Neural crest cell (in vitro differentiated cells): ENCODE results near the gene DSG2. TPM values are rescaled to one million over a fixed set of nuclear protein-coding genes. Genes with fewer than 3 reads are reported as not detected.

Experiments used
- DNase-seq: peaks from one replicate; pipeline ENCODE4 v3.0.0; 2021; ENCODE audit warnings: low read depth, mixed read lengths, low spot score
- H3K27ac Mint-ChIP-seq: one replicate; pipeline ENCODE4 v1.8.0; 2021; ENCODE audit warnings: mild to moderate bottlenecking, mixed read lengths; ENCODE audit not compliant: unreplicated experiment
- H3K27me3 Mint-ChIP-seq: 2 replicates; pipeline ENCODE4 v1.8.0; 2021; ENCODE audit warnings: low read depth, mild to moderate bottlenecking, mixed read lengths
- H3K36me3 Mint-ChIP-seq: 2 replicates; pipeline ENCODE4 v1.8.0; 2021; ENCODE audit warnings: low read depth, mild to moderate bottlenecking, mixed read lengths
- H3K4me1 Mint-ChIP-seq: 2 replicates; pipeline ENCODE4 v1.8.0; 2021; ENCODE audit warnings: mixed read lengths
- H3K4me3 Mint-ChIP-seq: one replicate; pipeline ENCODE4 v1.8.0; 2021; ENCODE audit warnings: mild to moderate bottlenecking, mixed read lengths
- H3K9me3 Mint-ChIP-seq: 2 replicates; pipeline ENCODE4 v1.8.0; 2021; ENCODE audit warnings: mixed read lengths
- CTCF ChIP-seq: fragments of 200-600 bp; sonication (generic); conservative IDR thresholded peaks from 2 replicates; pipeline ENCODE4 v1.5.0; 2021; ENCODE audit warnings: antibody characterized with exemption, mild to moderate bottlenecking
- total RNA-seq: library from RNA; stranded (reverse); gene quantifications from 2 replicates; pipeline ENCODE4 v1.2.1, GENCODE V29; 2021

Gene DSG2
- total RNA-seq, 1 donor from 2014 or later, result 18.4 TPM

- Mint-ChIP-seq H3K36me3 (no peaks in the 10 kb centered on the region), H3K27me3 (no peaks in the 10 kb centered on the region), H3K4me3 (no peak overlapping the region), H3K27ac (no peak overlapping the region), H3K4me1 (peaks cover 13% of the 10 kb centered on the region), H3K9me3 (no peaks in the 10 kb centered on the region)
- TF ChIP-seq CTCF, result no peak
- DNase-seq, result no peak
Measured at GRCh38 chr18:31574359-31574758, 76.4 kb downstream of the DSG2 start.

- TF ChIP-seq CTCF, result no peak
- H3K4me1 Mint-ChIP-seq, result peaks cover 13% of the 10 kb centered on the region
- H3K9me3 Mint-ChIP-seq, result no peaks in the 10 kb centered on the region
- no peaks in the 10 kb centered on the region for H3K36me3 Mint-ChIP-seq
- no peak overlapping the region for H3K27ac Mint-ChIP-seq
- H3K4me3 Mint-ChIP-seq, result no peak overlapping the region
- DNase-seq, result no peak
- no peaks in the 10 kb centered on the region for H3K27me3 Mint-ChIP-seq
Measured at GRCh38 chr18:31575515-31576257, 77.7 kb downstream of the DSG2 start.

- Mint-ChIP-seq H3K4me3 (no peak overlapping the region), H3K36me3 (no peaks in the 10 kb centered on the region), H3K27me3 (no peaks in the 10 kb centered on the region), H3K9me3 (no peaks in the 10 kb centered on the region), H3K4me1 (peaks cover 9% of the 10 kb centered on the region), H3K27ac (no peak overlapping the region)
- no peak for DNase-seq
- no peak for TF ChIP-seq CTCF
Measured at GRCh38 chr18:31576670-31577069, 78.7 kb downstream of the DSG2 start.

GRCh38 chr18:31577195-31577594 is 79.2 kb downstream of the DSG2 start:
- Mint-ChIP-seq H3K9me3 (no peaks in the 10 kb centered on the region), H3K27ac (no peak overlapping the region), H3K4me3 (no peak overlapping the region), H3K4me1 (peaks cover 3% of the 10 kb centered on the region), H3K36me3 (no peaks in the 10 kb centered on the region), H3K27me3 (no peaks in the 10 kb centered on the region)
- no peak for TF ChIP-seq CTCF
- DNase-seq, result no peak

- Mint-ChIP-seq H3K27me3 (no peaks in the 10 kb centered on the region), H3K27ac (no peak overlapping the region), H3K36me3 (no peaks in the 10 kb centered on the region), H3K4me1 (peaks cover 3% of the 10 kb centered on the region), H3K4me3 (no peak overlapping the region), H3K9me3 (no peaks in the 10 kb centered on the region)
- DNase-seq, result no peak
- no peak for TF ChIP-seq CTCF
Measured at GRCh38 chr18:31578126-31578525, 80.1 kb downstream of the DSG2 start.
